Adrenal gland (tissue), 5 donors: ENCODE results near the gene FAM111B.

Experiments used
- CTCF ChIP-seq, 6 experiments: fragments of 450-650 bp in 4 of 6; fragments of 200-600 bp in 2 of 6; sonication (generic) in 1 of 6; IDR thresholded peaks; 1 replicate in 5 of 6; 2 replicates in 1 of 6; pipeline versions ENCODE4 v1.5.1 to v1.8.0; 2016 to 2021; ENCODE audit warnings: antibody characterized with exemption in 6 of 6, mild to moderate bottlenecking in 2 of 6, moderate library complexity in 1 of 6
- POLR2A ChIP-seq, 2 donors: fragments of 450-650 bp; IDR thresholded peaks; one replicate each; pipeline ENCODE4 v1.6.1; 2017; ENCODE audit warnings: antibody characterized with exemption in 2 of 2, mild to moderate bottlenecking in 2 of 2, moderate library complexity in 1 of 2
- donor health status: DM: no; HTN: no; CAD: no.

- TF ChIP-seq CTCF (IDR thresholded peaks at IDR 0.05) (peak; percentile 89 to 97 (median 96)), POLR2A (IDR thresholded peaks at IDR 0.05) (no peak)
Measured at GRCh38 chr11:59135648-59136461, 28.8 kb downstream of the FAM111B start.
